ENCODE data around the gene FCN3.
A peak's percentile ranks its signal among the peaks of the same experiment; 100 is the strongest.
"Not testable (repeated sequence)": the region's sequence is repeated elsewhere in the genome, so short reads cannot be mapped to it uniquely, and the experiment has no call there.

The FCN3 gene

GRCh38 chr1:27394282-27394658 lies 19.6 kb upstream of the FCN3 start:
- TF ChIP-seq, protein P1, sequence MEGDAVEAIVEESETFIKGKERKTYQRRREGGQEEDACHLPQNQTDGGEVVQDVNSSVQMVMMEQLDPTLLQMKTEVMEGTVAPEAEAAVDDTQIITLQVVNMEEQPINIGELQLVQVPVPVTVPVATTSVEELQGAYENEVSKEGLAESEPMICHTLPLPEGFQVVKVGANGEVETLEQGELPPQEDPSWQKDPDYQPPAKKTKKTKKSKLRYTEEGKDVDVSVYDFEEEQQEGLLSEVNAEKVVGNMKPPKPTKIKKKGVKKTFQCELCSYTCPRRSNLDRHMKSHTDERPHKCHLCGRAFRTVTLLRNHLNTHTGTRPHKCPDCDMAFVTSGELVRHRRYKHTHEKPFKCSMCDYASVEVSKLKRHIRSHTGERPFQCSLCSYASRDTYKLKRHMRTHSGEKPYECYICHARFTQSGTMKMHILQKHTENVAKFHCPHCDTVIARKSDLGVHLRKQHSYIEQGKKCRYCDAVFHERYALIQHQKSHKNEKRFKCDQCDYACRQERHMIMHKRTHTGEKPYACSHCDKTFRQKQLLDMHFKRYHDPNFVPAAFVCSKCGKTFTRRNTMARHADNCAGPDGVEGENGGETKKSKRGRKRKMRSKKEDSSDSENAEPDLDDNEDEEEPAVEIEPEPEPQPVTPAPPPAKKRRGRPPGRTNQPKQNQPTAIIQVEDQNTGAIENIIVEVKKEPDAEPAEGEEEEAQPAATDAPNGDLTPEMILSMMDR (IDR thresholded peaks at IDR 0.05; ENCODE audit: borderline replicate concordance, insufficient read depth, low read depth, low read length), result no peak
- H3K4me3 ChIP-seq (ENCODE audit: low read depth, low read length), result no peak overlapping the region

DNA sequence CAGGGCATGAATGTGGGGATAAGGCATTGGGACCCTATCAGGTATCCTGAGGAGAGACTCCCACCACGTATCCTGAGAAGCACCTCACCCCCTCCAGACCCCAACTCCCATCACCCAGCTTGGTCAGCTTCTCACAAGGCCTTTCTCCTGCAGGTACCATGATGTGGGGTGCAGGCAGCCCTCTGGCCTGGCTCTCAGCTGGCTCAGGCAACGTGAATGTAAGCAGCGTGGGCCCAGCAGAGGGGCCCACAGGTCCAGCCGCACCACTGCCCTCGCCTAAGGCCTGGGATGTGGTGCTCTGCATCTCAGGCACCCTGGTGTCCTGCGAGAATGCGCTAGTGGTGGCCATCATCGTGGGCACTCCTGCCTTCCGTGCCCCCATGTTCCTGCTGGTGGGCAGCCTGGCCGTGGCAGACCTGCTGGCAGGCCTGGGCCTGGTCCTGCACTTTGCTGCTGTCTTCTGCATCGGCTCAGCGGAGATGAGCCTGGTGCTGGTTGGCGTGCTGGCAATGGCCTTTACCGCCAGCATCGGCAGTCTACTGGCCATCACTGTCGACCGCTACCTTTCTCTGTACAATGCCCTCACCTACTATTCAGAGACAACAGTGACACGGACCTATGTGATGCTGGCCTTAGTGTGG lies 19.1 kb upstream of the FCN3 start:
- no peak overlapping the region for H3K4me3 ChIP-seq (ENCODE audit: low read depth, low read length)
- TF ChIP-seq, protein P1 (IDR thresholded peaks at IDR 0.05; ENCODE audit: borderline replicate concordance, insufficient read depth, low read depth, low read length), result no peak

- H3K4me3 ChIP-seq (ENCODE audit: low read depth, low read length), result peak overlapping the region; percentile 58
- TF ChIP-seq, protein P1 (IDR thresholded peaks at IDR 0.05; ENCODE audit: borderline replicate concordance, insufficient read depth, low read depth, low read length), result peak; percentile 19; the same call in 1 of the 2 replicates
Observed at GRCh38 chr1:27392778-27393635, 18.4 kb upstream of the FCN3 start.

GRCh38 chr1:27392096-27392777 lies 17.6 kb upstream of the FCN3 start, which contains the start of gene GPR3:
GPR3 (plus strand) TSS chr1:27392622; CDS start chr1:27393799, 1,177 bp downstream.
- H3K4me3 ChIP-seq (ENCODE audit: low read depth, low read length), result peak within 1 kb of the TSS; percentile 58
- TF ChIP-seq, protein P1 (IDR thresholded peaks at IDR 0.05; ENCODE audit: borderline replicate concordance, insufficient read depth, low read depth, low read length), result peak; percentile 61

DNA sequence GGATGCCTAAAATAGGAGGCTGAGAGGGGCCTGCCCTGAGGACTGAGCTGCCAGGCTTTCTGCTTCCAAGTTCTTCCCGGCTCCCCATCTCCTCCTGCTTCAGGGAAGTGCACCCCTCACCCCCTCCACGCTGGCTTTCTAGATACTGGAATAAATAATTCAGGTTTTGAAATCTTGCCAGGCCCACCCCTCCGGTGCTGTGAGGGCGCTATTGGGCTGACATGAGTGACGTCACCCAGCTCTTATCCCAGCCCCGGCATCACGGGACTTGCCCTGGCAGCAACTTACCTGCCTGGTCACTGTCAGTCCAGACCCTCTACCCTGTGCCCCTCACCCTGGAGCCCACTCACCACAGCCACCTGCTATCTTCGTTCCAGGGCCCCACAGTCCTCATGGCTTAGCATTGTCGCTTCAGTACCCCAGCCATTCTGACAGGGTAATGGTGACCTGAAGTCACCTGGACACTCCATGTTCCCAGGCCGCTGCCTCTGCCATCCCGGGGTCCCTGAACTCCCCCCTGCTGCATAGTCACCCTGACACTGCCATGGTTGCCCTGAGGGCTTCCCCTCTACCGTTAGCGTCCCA lies 17.0 kb upstream of the FCN3 start:
- TF ChIP-seq, protein P1 (IDR thresholded peaks at IDR 0.05; ENCODE audit: borderline replicate concordance, insufficient read depth, low read depth, low read length), result no peak
- H3K4me3 ChIP-seq (ENCODE audit: low read depth, low read length), result no peak overlapping the region

DNA sequence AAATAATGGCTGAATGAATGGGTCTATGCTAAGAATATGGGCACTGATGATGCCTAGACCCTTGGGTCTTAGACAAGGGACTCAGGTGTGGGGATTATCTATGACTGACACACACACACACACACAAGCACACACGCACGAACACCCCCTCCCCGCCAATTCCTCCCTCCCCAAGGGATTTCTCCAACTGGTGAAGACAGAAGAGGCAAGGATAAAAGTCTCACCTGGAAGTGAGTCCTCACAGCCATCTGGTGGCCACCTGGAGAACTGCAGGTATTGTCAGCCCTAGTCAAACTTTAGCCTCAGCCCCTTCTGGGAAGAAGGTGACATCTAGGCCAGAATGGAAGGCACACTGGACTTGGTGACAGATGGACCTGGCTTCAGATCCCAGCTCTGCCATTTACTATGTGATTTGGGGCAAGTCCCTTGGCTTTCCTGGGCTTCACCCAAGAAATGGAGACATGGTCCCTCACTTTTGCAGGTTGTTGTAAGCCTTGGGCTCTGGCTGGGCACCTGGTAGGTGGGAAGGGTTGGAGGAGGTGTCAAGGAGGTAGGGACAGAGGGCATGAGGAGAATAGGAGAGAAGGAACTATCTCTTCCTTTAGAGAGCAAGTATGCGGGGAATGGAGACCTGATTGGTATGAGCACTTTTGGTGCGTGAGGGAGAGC lies 13.8 kb upstream of the FCN3 start:
- no peak overlapping the region for H3K4me3 ChIP-seq (ENCODE audit: low read depth, low read length)
- TF ChIP-seq, protein P1 (IDR thresholded peaks at IDR 0.05; ENCODE audit: borderline replicate concordance, insufficient read depth, low read depth, low read length), result peak; percentile 88

GRCh38 chr1:27384797-27385196 lies 10.2 kb upstream of the FCN3 start:
- H3K4me3 ChIP-seq (ENCODE audit: low read depth, low read length), result not testable (repeated sequence)

Data from GM12875 (cell line).